ENCODE results near the gene SEC23A.

The SEC23A gene

GRCh38 chr14:38982837-38983236 is 120.2 kb downstream of the SEC23A start:
- no peak for DNase-seq

DNA sequence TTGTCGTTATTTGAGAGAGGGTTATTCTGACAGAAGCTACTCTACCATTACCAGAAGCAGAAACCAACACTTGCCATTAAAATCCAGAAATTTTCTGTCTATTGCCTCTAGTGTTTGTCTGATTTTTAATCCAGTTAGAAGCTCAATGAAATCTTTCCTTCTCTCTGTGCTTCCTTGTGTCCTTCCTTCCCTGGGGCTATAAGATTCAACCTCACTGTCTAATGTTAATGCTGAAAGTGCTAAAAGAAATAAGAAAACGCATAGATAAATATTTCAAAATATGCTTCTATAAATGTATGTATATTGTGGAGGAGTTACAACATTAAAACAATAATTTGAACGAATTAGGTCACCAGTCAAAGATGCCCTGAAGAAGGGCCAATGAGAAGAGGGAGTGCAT is 120.8 kb downstream of the SEC23A start:
- no peak for DNase-seq

All from CD4-positive, alpha-beta T cell treated with Interleukin-4 for 4 hours (primary cell).